HepG2 (cell line): ENCODE data around the gene CHN2. TPM values are rescaled to one million over a fixed set of nuclear protein-coding genes. Genes with fewer than 3 reads are reported as not detected.

Experiments used
- ADNP ChIP-seq: sonication (generic); formaldehyde crosslinking; IDR thresholded peaks from 2 replicates; pipeline ENCODE4 v1.4.0; 2020; ENCODE audit warnings: missing genetic modification reagents
- ARHGAP35 ChIP-seq: sonication (generic); formaldehyde crosslinking; IDR thresholded peaks from 2 replicates; pipeline ENCODE4 v1.9.0; 2022; ENCODE audit warnings: mild to moderate bottlenecking, inconsistent platforms, moderate library complexity, missing genetic modification reagents, borderline replicate concordance
- ARID4A ChIP-seq: sonication (generic); formaldehyde crosslinking; IDR thresholded peaks from 2 replicates; pipeline ENCODE4 v1.5.0; 2020; ENCODE audit warnings: mild to moderate bottlenecking, missing genetic modification reagents, borderline replicate concordance
- BCLAF1 ChIP-seq: fragments of 450-650 bp; IDR thresholded peaks from 2 replicates; pipeline ENCODE4 v1.6.1; 2017; ENCODE audit warnings: mild to moderate bottlenecking
- EEA1 ChIP-seq: sonication (generic); formaldehyde crosslinking; IDR thresholded peaks from 2 replicates; pipeline ENCODE4 v1.5.1; 2020; ENCODE audit warnings: mild to moderate bottlenecking, missing genetic modification reagents, borderline replicate concordance
- FIP1L1 ChIP-seq: fragments of 200-400 bp; formaldehyde crosslinking; IDR thresholded peaks from 2 replicates; pipeline ENCODE4 v1.6.1; 2018; ENCODE audit warnings: low read depth, mild to moderate bottlenecking, low read length, moderate library complexity, borderline replicate concordance; ENCODE audit not compliant: insufficient read depth
- KMT2A ChIP-seq: sonication (generic); formaldehyde crosslinking; IDR thresholded peaks from 2 replicates; pipeline ENCODE4 v1.4.0; 2020; ENCODE audit warnings: missing genetic modification reagents
- NFKBIZ ChIP-seq: IDR thresholded peaks from 2 replicates; pipeline ENCODE4 v1.6.1; 2018; ENCODE audit warnings: missing genetic modification reagents, missing compliant biosample characterization
- PCBP1 ChIP-seq: fragments of 200-400 bp; formaldehyde crosslinking; IDR thresholded peaks from 2 replicates; pipeline ENCODE4 v1.6.1; 2017; ENCODE audit warnings: mild to moderate bottlenecking, low read depth, low read length, borderline replicate concordance
- PHB2 ChIP-seq: fragments of 450-650 bp; IDR thresholded peaks from 2 replicates; pipeline ENCODE4 v1.6.1; 2018; ENCODE audit not compliant: partially characterized antibody
- RCOR2 ChIP-seq: IDR thresholded peaks from 2 replicates; pipeline ENCODE4 v1.6.1; 2016; ENCODE audit warnings: missing biosample characterization, missing genetic modification reagents
- REXO4 ChIP-seq: sonication (generic); formaldehyde crosslinking; IDR thresholded peaks from 2 replicates; pipeline ENCODE4 v1.8.0; 2022; ENCODE audit warnings: missing genetic modification reagents, mild to moderate bottlenecking, borderline replicate concordance
- ZBTB1 ChIP-seq: sonication (generic); formaldehyde crosslinking; IDR thresholded peaks from 2 replicates; pipeline ENCODE4 v1.4.0; 2020; ENCODE audit warnings: missing genetic modification reagents, borderline replicate concordance
- ZBTB14 ChIP-seq: sonication (generic); formaldehyde crosslinking; IDR thresholded peaks from 2 replicates; pipeline ENCODE4 v1.4.0; 2020; ENCODE audit warnings: missing genetic modification reagents
- ZNF24 ChIP-seq: fragments of 450-650 bp; IDR thresholded peaks from 2 replicates; pipeline ENCODE4 v1.6.1; 2017; ENCODE audit warnings: antibody characterized with exemption, mild to moderate bottlenecking
- ZNF597 ChIP-seq: sonication (generic); formaldehyde crosslinking; IDR thresholded peaks from 2 replicates; pipeline ENCODE4 v1.5.0; 2020; ENCODE audit warnings: missing genetic modification reagents
- ZNF784 ChIP-seq: sonication (generic); formaldehyde crosslinking; IDR thresholded peaks from 2 replicates; pipeline ENCODE4 v1.5.1; 2020; ENCODE audit warnings: missing genetic modification reagents, mild to moderate bottlenecking, borderline replicate concordance
- ZNF788 ChIP-seq: sonication (generic); formaldehyde crosslinking; IDR thresholded peaks from 2 replicates; pipeline ENCODE4 v1.5.0; 2020; ENCODE audit warnings: mild to moderate bottlenecking, missing genetic modification reagents, borderline replicate concordance
- ZNF841 ChIP-seq: sonication (generic); formaldehyde crosslinking; IDR thresholded peaks from 2 replicates; pipeline ENCODE4 v1.8.1; 2023; ENCODE audit warnings: missing genetic modification reagents, borderline replicate concordance
- polyA plus RNA-seq, 8 experiments: library from polyadenylated mRNA; depleted of rRNA in 3 of 8; stranded (reverse) in 7 of 8; unstranded in 1 of 8; fragments of >200 nt; fragmentation: Illumina TruSeq in 4 of 8; extraction: Trizol in 4 of 8; gene quantifications; 2 replicates each; pipeline versions ENCODE4 v1.2.1 to v1.2.3, GENCODE V29; 2011 to 2016; ENCODE audit warnings: low read depth in 4 of 8, missing spikeins in 1 of 8, mixed read lengths in 1 of 8; ENCODE audit not compliant: insufficient read depth in 1 of 8
- total RNA-seq, 5 experiments: library from RNA; depleted of rRNA; stranded (reverse); fragments of >200 nt; fragmentation: Illumina TruSeq; extraction: Trizol; gene quantifications; 2 replicates each; pipeline ENCODE4 v1.2.3, GENCODE V29; 2016; ENCODE audit warnings: low read depth in 1 of 5

The CHN2 gene
- total and polyA plus RNA-seq, 2 of the 13 experiments (the other 11 are each of a cell fraction or from before 2014, with no cell fraction given): 23.5 to 30.5 TPM

GRCh38 chr7:29190349-29191045 lies 4.1 kb upstream of the CHN2 start (continued):
- TF ChIP-seq ARID4A: peak; percentile 68; the same call in 1 of the 2 replicates
- no peak for TF ChIP-seq ZNF841
- no peak for TF ChIP-seq REXO4 (CRISPR knock-in tag)
- no peak for TF ChIP-seq PHB2
- peak; percentile 42 for TF ChIP-seq RCOR2 (CRISPR knock-in tag)
- no peak for TF ChIP-seq ZBTB14 (CRISPR knock-in tag)
- no peak for TF ChIP-seq KMT2A (CRISPR knock-in tag)
- no peak for TF ChIP-seq ZNF788 (CRISPR knock-in tag)
- no peak for TF ChIP-seq ZNF784 (CRISPR knock-in tag)
- 0 out of 2 replicates have a peak, but pooled peaks have one; percentile 57 for TF ChIP-seq NFKBIZ (CRISPR knock-in tag)
- no peak for TF ChIP-seq PCBP1
- no peak for TF ChIP-seq BCLAF1
- TF ChIP-seq ZNF597 (CRISPR knock-in tag): no peak
- TF ChIP-seq ZBTB1: no peak
- no peak for TF ChIP-seq ZNF24
- TF ChIP-seq FIP1L1: no peak
- no peak for TF ChIP-seq ARHGAP35 (CRISPR knock-in tag)
- no peak for TF ChIP-seq ADNP (CRISPR knock-in tag)
- no peak for TF ChIP-seq EEA1 (CRISPR knock-in tag)
